HG02840 (cell line): ENCODE results near the gene KRTAP10-11.
"Not testable (repeated sequence)": the region's sequence is repeated elsewhere in the genome, so short reads cannot be mapped to it uniquely, and the experiment has no call there.

Source experiments
- ATAC-seq: cut with Tn5 transposase; IDR thresholded peaks from one replicate; pipeline ENCODE4 v1.9.1; 2021; ENCODE audit warnings: mild to moderate bottlenecking, moderate library complexity, moderate number of reproducible peaks; ENCODE audit not compliant: unreplicated experiment, low FRiP score

The KRTAP10-11 gene

DNA sequence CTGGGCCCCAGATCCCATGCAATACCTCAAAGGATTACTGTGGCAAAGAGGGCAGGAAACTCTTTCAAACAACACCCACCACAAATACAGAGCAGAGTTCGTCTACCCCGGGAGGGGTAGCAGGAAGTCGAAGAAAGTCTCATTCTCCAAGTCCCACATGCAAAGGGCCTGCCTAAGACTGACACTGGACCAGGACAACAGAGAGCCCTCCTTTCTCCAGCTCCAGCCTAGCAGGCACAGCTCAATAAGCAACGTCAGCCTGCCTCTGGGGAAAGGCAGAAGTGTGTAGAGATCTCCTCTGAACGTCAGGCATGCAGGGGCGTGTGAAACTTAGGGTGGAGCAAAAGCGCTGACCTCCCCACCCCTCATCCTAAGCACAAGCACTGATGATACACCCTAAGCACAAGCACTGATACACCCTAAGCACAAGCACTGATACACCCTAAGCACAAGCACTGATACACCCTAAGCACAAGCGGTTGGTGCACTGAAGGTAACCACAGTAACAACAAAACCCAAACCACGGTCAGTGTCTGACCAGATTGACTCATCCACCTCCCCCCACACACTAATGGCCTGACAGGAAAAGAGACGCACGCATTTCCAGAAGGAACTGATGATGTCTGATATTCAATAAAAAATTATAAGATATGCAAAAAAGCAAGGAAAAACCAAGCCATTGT, 12.8 kb downstream of the KRTAP10-11 start:
- no peak for ATAC-seq

DNA sequence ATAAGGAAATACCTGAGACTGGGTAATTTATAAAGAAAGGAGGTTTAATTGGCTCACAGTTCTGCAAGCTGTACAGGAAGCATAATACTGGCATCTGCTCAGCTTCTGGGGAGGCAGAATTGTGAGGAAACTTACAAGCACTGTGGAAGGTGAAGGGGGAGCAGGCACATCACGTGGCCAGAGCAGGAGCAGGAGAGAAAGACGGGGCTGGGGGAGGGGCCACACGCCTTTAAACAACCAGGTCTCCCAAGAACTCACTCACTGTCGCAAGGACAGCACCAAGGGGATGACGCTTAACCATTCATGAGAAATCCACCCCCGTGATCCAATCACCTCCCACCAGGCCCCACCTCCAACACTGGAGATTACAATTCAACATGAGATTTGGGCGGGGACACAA, 15.4 kb downstream of the KRTAP10-11 start:
- ATAC-seq, result not testable (repeated sequence)

DNA sequence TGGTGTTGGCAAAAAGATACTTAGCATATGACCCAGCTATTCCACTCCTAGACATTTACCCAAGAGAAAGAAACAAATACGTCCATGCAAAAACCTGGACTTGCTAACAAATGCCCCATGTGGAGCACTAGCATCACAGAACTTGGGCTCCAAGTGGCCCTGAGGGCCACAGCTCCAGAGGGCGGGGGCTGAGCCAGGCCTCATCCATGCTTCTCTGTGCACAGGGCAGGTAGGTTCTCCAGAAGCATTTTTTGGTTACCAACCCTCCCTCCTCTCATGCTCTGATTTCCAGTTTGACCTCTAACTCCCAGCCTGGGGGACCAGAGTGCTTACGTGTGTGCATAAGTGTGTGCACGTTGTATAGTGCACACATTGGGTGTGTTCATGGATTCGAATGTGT, 18.5 kb downstream of the KRTAP10-11 start:
- ATAC-seq, result no peak

DNA sequence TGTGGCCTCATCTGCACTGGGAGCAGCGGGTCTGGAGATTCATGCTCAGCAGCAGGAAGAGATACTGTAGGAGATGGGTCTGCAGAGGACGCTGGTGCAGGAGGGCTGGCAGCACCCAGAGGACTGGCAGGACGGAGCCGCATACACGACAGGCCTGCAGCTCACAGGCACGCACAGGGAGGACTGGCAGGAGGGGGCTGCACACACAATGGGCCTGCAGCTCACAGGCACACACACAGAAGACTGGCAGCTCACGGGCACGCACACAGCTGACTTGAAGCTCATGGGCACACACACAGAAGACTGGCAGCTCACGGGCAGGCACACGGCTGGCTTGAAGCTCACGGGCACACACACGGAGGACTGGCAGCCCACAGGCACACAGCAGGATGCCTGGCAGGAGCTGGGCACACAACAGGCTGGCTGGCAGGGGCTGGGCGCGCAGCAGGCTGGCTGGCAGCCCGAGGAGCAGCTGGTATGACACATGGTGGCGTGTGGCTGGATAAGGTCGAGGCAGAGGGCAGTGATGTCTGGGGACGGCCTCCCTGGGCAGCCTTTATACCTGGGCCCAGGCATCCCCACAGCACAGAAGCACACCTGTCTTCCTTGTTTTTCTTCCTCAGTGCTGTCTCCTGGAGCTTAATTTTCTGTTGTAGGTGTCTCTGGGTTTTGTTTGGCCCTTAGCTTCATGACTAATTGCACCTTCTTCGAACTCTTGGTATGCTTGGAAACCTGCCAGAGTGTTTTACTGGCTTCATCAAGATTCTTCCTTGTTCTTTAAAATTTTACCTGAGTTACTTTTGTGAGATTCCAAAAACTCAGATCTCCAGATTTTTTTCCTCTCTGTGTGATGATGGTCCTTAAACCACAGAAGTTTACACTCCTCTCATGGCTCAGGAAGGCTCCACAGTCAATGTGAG, 20.4 kb downstream of the KRTAP10-11 start, which contains the start of gene KRTAP12-2:
Gene KRTAP12-2, minus strand, starts transcription at position 527 of the 920 bp plus-strand sequence. Its CDS starts 41 bp downstream, at position 486.
- no peak for ATAC-seq

DNA sequence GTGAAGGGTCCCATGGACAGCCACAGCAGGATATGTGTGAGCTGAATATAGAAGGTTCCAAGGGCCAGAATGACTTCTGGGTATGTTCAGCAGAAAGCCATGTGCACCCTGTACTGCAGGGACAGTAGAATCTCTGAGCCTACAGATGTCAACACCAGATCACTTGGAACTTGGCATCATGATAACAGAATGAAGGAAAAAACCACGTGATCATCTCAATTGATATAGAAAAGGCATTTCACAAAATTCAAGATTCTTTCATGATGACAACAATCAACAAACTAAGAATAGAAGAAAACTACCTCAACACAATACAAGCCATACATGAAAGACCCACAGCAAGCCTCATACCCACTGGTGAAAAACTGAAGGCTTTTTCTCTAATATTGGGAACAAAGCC, 21.4 kb downstream of the KRTAP10-11 start:
- ATAC-seq, result no peak

DNA sequence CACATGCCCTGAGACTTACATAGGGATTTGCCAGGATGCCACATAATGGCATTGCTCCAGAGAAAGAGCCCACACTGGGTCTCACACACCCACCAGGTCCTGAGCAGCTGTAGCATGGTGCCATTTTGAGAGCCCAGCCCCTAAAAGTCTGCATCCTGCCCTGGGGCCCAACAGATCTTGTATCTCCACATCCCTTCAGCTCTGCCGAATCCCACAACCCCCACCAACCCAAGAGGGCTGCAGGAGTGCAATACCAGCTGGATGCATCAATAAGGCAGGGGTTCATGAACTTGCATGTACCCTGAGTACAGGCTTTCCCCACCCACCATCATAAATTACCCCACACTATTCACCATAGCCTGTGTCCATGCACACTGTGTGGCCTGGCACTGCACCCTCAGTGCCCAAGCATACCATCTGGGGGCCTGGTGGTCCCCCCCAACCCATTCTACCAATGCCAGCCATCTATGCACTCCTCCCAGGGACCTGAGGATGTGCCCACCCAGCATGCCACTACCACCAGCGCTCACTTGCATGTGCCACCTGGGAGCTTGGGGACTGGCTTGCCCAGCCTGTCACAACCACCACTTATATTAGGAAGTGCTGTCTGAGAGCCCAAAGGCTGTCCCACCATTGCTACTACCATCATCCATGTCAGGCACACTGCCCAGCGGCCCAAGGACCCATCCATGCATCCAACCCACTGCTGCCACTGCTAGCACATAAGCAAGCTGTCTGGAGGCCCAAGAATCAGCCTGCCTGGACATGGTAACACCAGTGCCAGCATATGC, 24.6 kb downstream of the KRTAP10-11 start:
- no peak for ATAC-seq

DNA sequence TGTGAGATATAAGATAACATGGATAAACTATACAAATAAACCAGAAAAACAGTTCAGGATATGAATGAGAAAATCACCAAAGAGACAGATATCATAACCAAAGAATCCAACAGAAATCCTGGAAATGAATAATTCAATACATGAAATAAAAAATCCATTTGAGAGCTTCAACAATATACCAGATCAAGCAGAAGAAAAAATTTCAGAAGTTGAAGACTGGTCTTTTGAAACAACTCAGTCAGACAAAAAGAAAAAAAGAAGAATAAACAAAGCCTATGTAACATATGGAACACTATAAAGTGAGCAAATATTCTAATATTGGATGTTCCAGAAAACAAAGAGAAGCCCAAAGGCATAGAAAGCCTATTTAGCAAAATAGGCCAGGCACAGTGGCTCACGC, 25.7 kb downstream of the KRTAP10-11 start:
- ATAC-seq, result no peak

DNA sequence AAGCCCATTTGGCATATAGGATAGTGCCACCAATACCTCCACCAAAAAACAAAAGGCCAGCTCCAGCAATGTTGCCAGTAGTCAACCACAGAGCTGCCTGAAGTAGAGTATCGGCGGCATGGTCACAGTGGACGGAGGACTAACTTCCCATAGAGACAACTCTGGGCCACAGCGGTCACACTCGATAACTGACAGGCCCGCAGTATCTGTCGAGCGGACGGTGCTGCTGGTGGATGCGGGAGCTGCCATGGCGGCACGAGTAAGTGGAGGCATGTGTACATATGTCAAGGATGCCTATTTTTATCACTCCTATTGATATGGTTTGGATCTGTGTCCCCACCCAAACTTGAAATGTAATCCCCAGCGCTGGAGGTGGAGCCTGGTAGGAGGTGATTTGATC, 31.7 kb downstream of the KRTAP10-11 start:
- ATAC-seq, result no peak

DNA sequence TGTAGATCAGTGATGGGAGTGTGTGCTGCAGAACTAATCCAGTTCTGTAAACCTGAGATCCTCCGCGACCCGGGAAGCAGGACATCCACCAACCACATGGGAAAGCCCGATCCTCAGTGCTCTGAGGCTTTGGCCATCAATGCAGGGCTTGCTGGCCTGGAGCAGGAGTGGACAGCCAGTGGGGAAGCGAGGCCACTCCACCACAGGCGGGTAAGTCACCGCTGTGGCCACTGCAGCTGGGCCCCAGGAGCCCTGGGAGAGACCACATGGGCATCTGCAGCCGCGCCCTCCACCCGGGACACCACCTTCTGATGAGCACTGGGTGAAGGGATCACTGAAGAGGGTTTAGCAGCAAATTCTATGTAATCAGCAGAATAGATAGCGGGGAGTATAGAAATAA, 34.9 kb downstream of the KRTAP10-11 start:
- ATAC-seq, result no peak

DNA sequence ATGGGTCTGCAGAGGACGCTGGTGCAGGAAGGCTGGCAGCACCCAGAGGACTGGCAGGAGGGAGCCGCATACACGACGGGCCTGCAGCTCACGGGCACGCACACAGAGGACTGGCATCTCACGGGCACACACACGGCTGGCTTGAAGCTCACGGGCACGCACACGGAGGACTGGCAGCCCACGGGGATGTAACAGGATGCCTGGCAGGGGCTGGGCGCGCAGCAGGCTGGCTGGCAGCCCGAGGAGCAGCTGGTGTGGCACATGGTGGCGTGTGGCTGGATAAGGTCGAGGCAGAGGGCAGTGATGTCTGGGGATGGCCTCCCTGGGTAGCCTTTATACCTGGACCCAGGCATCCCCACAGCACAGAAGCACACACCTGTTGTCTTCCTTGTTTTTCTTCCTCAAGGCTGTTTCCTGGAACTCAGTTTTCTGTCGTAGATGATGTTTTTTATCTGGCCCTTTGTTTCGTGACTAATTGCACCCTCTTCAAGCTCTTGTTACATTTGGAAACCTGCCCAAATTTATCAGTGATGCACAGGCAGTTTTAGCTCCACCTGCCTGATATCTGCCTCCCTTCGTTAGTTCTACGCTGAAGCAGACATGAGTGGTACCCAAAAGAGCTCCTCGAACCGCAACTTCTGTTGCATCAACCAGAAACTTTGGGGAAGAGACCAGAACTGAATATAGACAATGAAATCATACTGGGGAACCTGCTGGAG, 35.8 kb downstream of the KRTAP10-11 start, which contains the start of gene KRTAP12-1:
Gene KRTAP12-1, minus strand, starts transcription at position 303 of the 719 bp plus-strand sequence. Its CDS starts 40 bp downstream, at position 263.
- ATAC-seq, result no peak

DNA sequence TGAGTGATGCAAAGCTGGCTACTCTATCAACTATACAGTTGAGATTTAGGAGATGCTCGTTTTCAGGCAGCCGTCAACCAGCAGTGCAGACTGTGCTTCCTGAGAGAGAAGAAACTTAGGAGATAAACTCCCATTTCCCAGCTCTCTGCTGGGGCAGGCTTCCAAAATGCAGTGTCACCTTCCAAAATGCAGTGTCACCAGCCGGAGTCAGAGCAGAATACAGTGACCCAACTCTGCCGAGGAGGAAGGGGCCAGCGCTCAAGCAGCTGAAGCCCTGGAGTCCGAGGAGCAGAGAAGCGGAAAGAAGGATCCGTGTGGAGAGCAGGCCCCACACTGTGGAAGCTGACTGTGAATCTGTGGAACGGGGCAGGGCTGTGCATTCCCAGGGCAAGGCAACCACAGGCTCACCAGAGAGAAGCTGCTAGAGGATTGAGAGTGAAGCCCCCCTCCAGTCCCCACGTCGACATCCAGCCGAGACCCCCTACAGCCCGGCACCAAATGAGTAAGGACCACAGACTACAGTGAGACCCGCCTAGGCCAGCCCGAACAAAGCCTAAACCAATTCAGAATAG, 36.5 kb downstream of the KRTAP10-11 start:
- ATAC-seq, result no peak

DNA sequence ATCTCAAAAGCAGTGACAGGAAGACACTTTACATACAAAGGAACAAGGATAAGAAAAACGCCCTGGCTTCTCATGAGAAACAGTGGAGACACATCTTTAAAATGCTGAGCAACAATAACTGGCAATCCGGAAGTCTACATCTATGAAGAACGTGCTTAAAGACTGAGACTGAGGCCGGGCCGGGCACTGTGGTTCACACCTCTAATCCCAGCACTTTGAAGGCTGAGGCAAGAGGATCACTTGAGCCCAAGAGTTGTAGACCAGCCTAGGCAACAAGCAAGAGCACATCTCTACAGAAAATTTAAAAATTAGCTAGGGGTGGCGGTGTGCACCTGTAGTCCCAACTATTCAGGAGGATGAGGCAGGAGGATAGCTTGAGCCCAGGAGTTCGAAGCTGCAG, 37.9 kb downstream of the KRTAP10-11 start:
- no peak for ATAC-seq

DNA sequence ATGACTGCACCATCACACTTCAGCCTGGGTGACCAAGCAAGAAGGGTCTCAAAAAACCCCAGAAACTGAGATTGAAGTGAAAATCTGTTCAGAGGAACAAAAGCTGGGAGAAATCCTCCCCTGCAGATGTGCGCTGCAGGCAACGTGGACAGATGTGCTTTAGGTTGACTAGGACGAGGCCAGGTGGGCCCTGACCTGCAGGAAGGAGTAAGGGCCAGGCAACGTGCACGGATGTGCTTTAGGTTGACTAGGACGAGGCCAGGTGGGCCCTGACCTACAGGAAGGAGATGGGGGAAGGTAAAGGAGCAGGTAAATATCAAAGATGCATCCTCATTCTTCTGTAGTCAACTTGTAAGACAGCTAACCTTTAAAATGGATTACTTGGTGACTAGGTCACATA, 38.3 kb downstream of the KRTAP10-11 start:
- no peak for ATAC-seq

DNA sequence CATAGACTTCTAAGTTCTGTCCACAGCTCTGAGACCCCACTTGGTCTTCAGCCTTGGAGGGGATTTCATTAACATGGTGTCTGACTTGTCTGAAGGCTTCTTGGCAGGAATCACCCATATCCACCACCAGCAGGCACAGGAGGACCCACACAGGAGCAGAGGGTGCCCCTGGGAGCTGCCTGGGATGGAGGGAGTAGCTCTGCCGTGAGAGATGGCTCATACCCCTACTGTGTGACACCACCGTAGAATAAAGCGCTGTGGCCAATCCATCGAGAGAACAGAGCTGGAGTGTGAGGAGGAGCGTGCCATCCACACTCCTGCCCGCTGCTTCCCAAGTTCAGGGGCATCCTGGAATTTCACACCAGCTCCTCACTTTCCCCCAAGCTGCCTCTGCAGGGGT, 38.8 kb downstream of the KRTAP10-11 start:
- not testable (repeated sequence) for ATAC-seq

DNA sequence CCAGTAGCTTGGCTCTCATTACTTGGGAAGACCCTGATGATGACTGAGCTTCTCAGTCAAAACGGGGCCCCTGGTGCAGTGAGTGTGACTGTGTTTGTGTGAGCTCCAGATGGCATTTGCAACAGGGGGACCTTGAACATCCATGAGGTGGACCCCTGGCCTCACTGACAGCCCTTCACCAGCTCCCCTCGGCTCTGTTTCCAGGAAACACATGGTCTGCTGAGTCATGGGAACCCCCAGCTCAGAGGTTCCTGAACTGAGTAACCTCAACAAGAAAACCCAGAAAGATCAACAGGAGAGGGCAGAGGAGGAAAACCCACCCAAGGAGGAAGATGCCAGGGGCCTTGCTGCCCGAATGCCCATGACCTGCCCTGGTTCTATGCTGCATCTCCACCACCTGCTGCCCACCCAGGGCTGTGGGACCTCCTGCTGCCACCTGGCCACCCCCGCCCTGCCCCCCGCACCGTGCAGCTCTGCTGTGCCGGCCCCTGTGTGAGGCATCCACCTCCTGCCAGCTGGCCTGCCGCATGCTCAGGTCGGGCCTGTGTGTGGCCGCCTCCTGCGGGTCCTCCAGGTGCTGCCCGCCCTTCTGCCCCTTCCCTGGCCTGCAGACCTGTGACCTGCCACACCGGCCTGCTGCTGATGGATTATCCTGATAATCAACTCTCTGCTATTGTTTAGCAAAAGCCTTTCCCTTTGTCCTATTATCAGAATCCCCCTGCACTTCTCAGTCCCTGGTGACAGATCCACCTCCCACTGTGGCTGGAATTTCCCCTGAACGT, 40.0 kb downstream of the KRTAP10-11 start:
- no peak for ATAC-seq

DNA sequence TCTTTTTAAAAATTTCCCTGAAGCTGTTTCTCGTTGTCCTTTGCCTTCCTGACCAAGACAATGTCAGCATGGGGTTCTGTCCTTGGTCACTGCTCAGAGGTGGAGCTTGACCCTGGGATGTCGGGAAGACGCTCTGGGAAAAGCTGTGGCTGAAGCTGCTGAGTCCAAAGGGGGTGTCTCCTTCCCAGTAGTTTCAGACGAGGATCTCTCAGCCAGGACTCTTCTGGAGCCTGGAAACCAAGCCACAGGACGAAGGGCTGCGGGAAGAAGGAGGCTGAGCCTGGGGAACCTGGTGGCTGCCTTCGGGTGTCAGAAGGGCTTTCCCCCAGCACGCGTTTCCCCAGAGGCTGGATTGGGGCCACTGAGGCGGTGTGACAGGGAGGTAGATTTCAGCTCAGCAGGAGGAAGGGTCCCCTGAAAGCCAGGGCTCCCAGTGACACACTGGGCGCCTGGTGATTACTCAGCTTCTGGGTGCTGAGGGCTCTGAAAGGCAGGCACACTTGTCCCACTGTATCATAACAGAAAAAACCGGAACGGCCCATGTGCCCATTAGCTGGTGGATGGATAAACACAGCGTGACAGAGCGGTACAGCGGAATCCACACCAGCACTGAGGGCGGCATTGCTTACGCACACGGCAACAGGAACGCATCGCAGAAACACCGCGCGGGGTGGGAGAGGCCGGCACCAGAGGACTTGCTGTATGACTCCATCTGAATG, 40.8 kb downstream of the KRTAP10-11 start:
- no peak for ATAC-seq

DNA sequence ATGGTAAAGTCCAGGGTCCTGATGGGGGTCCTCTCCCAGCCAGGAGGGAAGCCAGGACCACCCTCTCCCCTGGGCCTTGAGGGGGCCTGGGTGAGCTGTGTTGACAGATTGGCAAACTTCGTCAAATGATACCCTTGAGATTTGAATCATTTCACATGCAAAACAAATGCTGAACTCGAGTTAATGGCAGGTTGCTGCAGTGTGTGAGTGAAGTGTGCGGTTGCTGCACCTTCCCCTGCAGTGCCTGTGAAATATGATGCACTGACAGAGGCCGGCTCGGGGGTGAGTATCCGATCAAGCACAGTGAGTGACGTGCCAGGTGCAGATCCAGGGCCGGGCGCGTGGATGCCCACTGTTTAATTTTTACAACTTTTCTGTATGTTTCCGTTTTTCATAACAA, 41.5 kb downstream of the KRTAP10-11 start:
- no peak for ATAC-seq

DNA sequence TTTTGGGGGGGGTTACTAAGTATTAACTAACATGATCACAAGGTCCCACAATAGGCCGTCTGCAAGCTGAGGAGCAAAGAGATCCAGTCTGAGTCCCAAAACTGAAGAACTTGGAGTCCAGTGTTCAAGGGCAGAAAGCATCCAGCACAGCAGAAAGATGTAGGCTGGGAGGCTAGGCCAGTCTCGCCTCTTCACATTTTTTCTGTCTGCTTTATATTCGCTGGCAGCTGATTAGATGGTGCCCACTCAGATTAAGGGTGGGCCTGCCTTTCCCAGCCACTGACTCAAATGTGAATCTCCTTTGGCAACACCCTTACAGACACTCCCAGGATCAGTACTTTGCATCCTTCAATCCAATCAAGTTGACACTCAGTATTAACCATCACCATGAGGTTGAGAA, 43.5 kb downstream of the KRTAP10-11 start:
- not testable (repeated sequence) for ATAC-seq
